Measurements from ENCODE around the gene SBNO2.

Gene SBNO2

GRCh38 chr19:1109697-1110671 is 64.1 kb downstream of the SBNO2 start:
- Histone ChIP-seq H3K36me3 (ENCODE audit: control insufficient read depth in 1 of 2, insufficient read depth in 2 of 2, low read length in 2 of 2) (peaks cover 15 to 70% of the 10 kb centered on the region in 2 donors), H3K27ac (ENCODE audit: low read length) (no peak overlapping the region), H3K4me3 (ENCODE audit: low read depth in 1 of 2, low read length in 2 of 2) (no peak overlapping the region), H3K4me1 (ENCODE audit: control insufficient read depth in 1 of 2, insufficient read depth in 2 of 2, low read length in 2 of 2) (peaks cover 0 to 43% of the 10 kb centered on the region in 2 donors), H3K27me3 (ENCODE audit: low read depth, low read length) (no peaks in the 10 kb centered on the region), H3K9me3 (ENCODE audit: control insufficient read depth in 1 of 2, low read length in 2 of 2) (no peaks in the 10 kb centered on the region)

- no peak overlapping the region for H3K4me3 ChIP-seq (ENCODE audit: low read depth in 1 of 2, low read length in 2 of 2)
- H3K27ac ChIP-seq (ENCODE audit: low read length), result no peak overlapping the region
- peaks cover 12 to 67% of the 10 kb centered on the region in 2 donors for H3K36me3 ChIP-seq (ENCODE audit: control insufficient read depth in 1 of 2, insufficient read depth in 2 of 2, low read length in 2 of 2)
Observed at GRCh38 chr19:1109032-1109551, 65.0 kb downstream of the SBNO2 start.

GRCh38 chr19:1108291-1109031 is 65.6 kb downstream of the SBNO2 start:
- H3K36me3 ChIP-seq (ENCODE audit: control insufficient read depth in 1 of 2, insufficient read depth in 2 of 2, low read length in 2 of 2), result peaks cover 9 to 65% of the 10 kb centered on the region in 2 donors
- H3K9me3 ChIP-seq (ENCODE audit: control insufficient read depth in 1 of 2, low read length in 2 of 2), result no peaks in the 10 kb centered on the region
- H3K4me3 ChIP-seq (ENCODE audit: low read depth in 1 of 2, low read length in 2 of 2), result no peak overlapping the region
- H3K27ac ChIP-seq (ENCODE audit: low read length), result no peak overlapping the region
- peaks cover under 1 to 36% of the 10 kb centered on the region in 2 donors for H3K4me1 ChIP-seq (ENCODE audit: control insufficient read depth in 1 of 2, insufficient read depth in 2 of 2, low read length in 2 of 2)
- no peaks in the 10 kb centered on the region for H3K27me3 ChIP-seq (ENCODE audit: low read depth, low read length)

More at GRCh38 chr19:1109032-1109551, 65.0 kb downstream of the SBNO2 start:
- no peaks in the 10 kb centered on the region for H3K9me3 ChIP-seq (ENCODE audit: control insufficient read depth in 1 of 2, low read length in 2 of 2)
- H3K27me3 ChIP-seq (ENCODE audit: low read depth, low read length), result no peaks in the 10 kb centered on the region
- peaks cover 0 to 41% of the 10 kb centered on the region in 2 donors for H3K4me1 ChIP-seq (ENCODE audit: control insufficient read depth in 1 of 2, insufficient read depth in 2 of 2, low read length in 2 of 2)

- Histone ChIP-seq H3K36me3 (ENCODE audit: control insufficient read depth in 1 of 2, insufficient read depth in 2 of 2, low read length in 2 of 2) (peaks cover 9 to 60% of the 10 kb centered on the region in 2 donors), H3K4me1 (ENCODE audit: control insufficient read depth in 1 of 2, insufficient read depth in 2 of 2, low read length in 2 of 2) (peaks cover 6 to 37% of the 10 kb centered on the region in 2 donors), H3K4me3 (ENCODE audit: low read depth in 1 of 2, low read length in 2 of 2) (no peak overlapping the region), H3K27ac (ENCODE audit: low read length) (no peak overlapping the region), H3K9me3 (ENCODE audit: control insufficient read depth in 1 of 2, low read length in 2 of 2) (no peaks in the 10 kb centered on the region), H3K27me3 (ENCODE audit: low read depth, low read length) (no peaks in the 10 kb centered on the region)
Observed at GRCh38 chr19:1107661-1108261, 66.3 kb downstream of the SBNO2 start.

GRCh38 chr19:1106841-1107660 is 67.0 kb downstream of the SBNO2 start:
- no peak overlapping the region for H3K27ac ChIP-seq (ENCODE audit: low read length)
- no peaks in the 10 kb centered on the region for H3K27me3 ChIP-seq (ENCODE audit: low read depth, low read length)
- H3K36me3 ChIP-seq (ENCODE audit: control insufficient read depth in 1 of 2, insufficient read depth in 2 of 2, low read length in 2 of 2), result peaks cover 9 to 55% of the 10 kb centered on the region in 2 donors
- no peaks in the 10 kb centered on the region for H3K9me3 ChIP-seq (ENCODE audit: control insufficient read depth in 1 of 2, low read length in 2 of 2)
- peaks cover 10 to 35% of the 10 kb centered on the region in 2 donors for H3K4me1 ChIP-seq (ENCODE audit: control insufficient read depth in 1 of 2, insufficient read depth in 2 of 2, low read length in 2 of 2)
- H3K4me3 ChIP-seq (ENCODE audit: low read depth in 1 of 2, low read length in 2 of 2), result no peak overlapping the region

- peaks cover 10 to 33% of the 10 kb centered on the region in 2 donors for H3K4me1 ChIP-seq (ENCODE audit: control insufficient read depth in 1 of 2, insufficient read depth in 2 of 2, low read length in 2 of 2)
- no peaks in the 10 kb centered on the region for H3K9me3 ChIP-seq (ENCODE audit: control insufficient read depth in 1 of 2, low read length in 2 of 2)
- no peak overlapping the region for H3K27ac ChIP-seq (ENCODE audit: low read length)
- H3K36me3 ChIP-seq (ENCODE audit: control insufficient read depth in 1 of 2, insufficient read depth in 2 of 2, low read length in 2 of 2), result peaks cover 6 to 49% of the 10 kb centered on the region in 2 donors
- H3K4me3 ChIP-seq (ENCODE audit: low read depth in 1 of 2, low read length in 2 of 2), result no peak overlapping the region
- H3K27me3 ChIP-seq (ENCODE audit: low read depth, low read length), result no peaks in the 10 kb centered on the region
Observed at GRCh38 chr19:1105873-1106840, 67.9 kb downstream of the SBNO2 start.

GRCh38 chr19:1105008-1105872 is 68.8 kb downstream of the SBNO2 start:
- Histone ChIP-seq H3K4me3 (ENCODE audit: low read depth in 1 of 2, low read length in 2 of 2) (peak overlapping the region; percentile 62 to 79), H3K27ac (ENCODE audit: low read length) (no peak overlapping the region), H3K36me3 (ENCODE audit: control insufficient read depth in 1 of 2, insufficient read depth in 2 of 2, low read length in 2 of 2) (peaks cover 0 to 40% of the 10 kb centered on the region in 2 donors), H3K9me3 (ENCODE audit: control insufficient read depth in 1 of 2, low read length in 2 of 2) (no peaks in the 10 kb centered on the region), H3K4me1 (ENCODE audit: control insufficient read depth in 1 of 2, insufficient read depth in 2 of 2, low read length in 2 of 2) (peaks cover 10 to 33% of the 10 kb centered on the region in 2 donors), H3K27me3 (ENCODE audit: low read depth, low read length) (no peaks in the 10 kb centered on the region)

GRCh38 chr19:1104311-1105007 is 69.6 kb downstream of the SBNO2 start:
- Histone ChIP-seq H3K4me3 (ENCODE audit: low read depth in 1 of 2, low read length in 2 of 2) (peak overlapping the region; percentile 62 to 79), H3K4me1 (ENCODE audit: control insufficient read depth in 1 of 2, insufficient read depth in 2 of 2, low read length in 2 of 2) (peaks cover 10 to 36% of the 10 kb centered on the region in 2 donors), H3K27ac (ENCODE audit: low read length) (no peak overlapping the region), H3K27me3 (ENCODE audit: low read depth, low read length) (no peaks in the 10 kb centered on the region), H3K9me3 (ENCODE audit: control insufficient read depth in 1 of 2, low read length in 2 of 2) (no peaks in the 10 kb centered on the region), H3K36me3 (ENCODE audit: control insufficient read depth in 1 of 2, insufficient read depth in 2 of 2, low read length in 2 of 2) (peaks cover 0 to 33% of the 10 kb centered on the region in 2 donors)
